Suprapubic skin (tissue), 4 donors: ENCODE data around the gene CES1. TPM values are rescaled to one million over a fixed set of nuclear protein-coding genes. Genes with fewer than 3 reads are reported as not detected.
"Not testable (repeated sequence)": the region's sequence is repeated elsewhere in the genome, so short reads cannot be mapped to it uniquely, and the experiment has no call there.

Source experiments
- DNase-seq, 2 donors: peaks; one replicate each; pipeline ENCODE4 v3.0.0-alpha.2; 2019; ENCODE audit warnings: low spot score in 2 of 2
- H3K27ac ChIP-seq: fragments of 200-600 bp; sonication (generic); one replicate; pipeline ENCODE4 v1.5.1; 2019
- H3K27me3 ChIP-seq: fragments of 200-600 bp; sonication (generic); one replicate; pipeline ENCODE4 v1.5.1; 2019
- H3K36me3 ChIP-seq: fragments of 200-600 bp; sonication (generic); one replicate; pipeline ENCODE4 v1.5.1; 2019
- H3K4me1 ChIP-seq: fragments of 200-600 bp; sonication (generic); one replicate; pipeline ENCODE4 v1.5.1; 2019
- H3K4me3 ChIP-seq: fragments of 200-600 bp; sonication (generic); one replicate; pipeline ENCODE4 v1.5.1; 2019; ENCODE audit warnings: mild to moderate bottlenecking
- H3K9me3 ChIP-seq: fragments of 200-600 bp; sonication (generic); one replicate; pipeline ENCODE4 v1.5.1; 2019
- CTCF ChIP-seq, 2 donors: fragments of 200-600 bp in 1 of 2; fragments of 450-650 bp in 1 of 2; sonication (generic) in 1 of 2; IDR thresholded peaks; one replicate each; pipeline ENCODE4 v1.5.1; 2016 to 2019; ENCODE audit warnings: antibody characterized with exemption in 2 of 2, mild to moderate bottlenecking in 1 of 2, moderate library complexity in 1 of 2
- EP300 ChIP-seq: sonication (generic); formaldehyde crosslinking; IDR thresholded peaks from one replicate; pipeline ENCODE4 v1.6.1; 2017; ENCODE audit warnings: antibody characterized with exemption
- POLR2A ChIP-seq, 2 donors: fragments of 450-650 bp; IDR thresholded peaks; one replicate each; pipeline ENCODE4 v1.6.1; 2017; ENCODE audit warnings: antibody characterized with exemption in 2 of 2, mild to moderate bottlenecking in 2 of 2, moderate library complexity in 2 of 2
- POLR2AphosphoS5 ChIP-seq, 3 donors: sonication (generic); formaldehyde crosslinking; IDR thresholded peaks; one replicate each; pipeline ENCODE4 v1.6.1; 2017; ENCODE audit warnings: antibody characterized with exemption in 3 of 3
- WGBS: methylation state at CpG from one replicate; pipeline ENCODE4 v1.1.5; 2018; 5-methylcytosine and 5-hydroxymethylcytosine counted together
- total RNA-seq, 4 donors: library from RNA; depleted of rRNA; stranded (reverse); fragments of >200 nt; gene quantifications; one replicate each; pipeline ENCODE4 v1.1.0, GENCODE V29; 2016

CES1 gene
- total RNA-seq, 4 donors from 2014 or later: 3.0 to 6.0 (median 3.5) TPM

GRCh38 chr16:55815320-55815719 is 17.6 kb downstream of the CES1 start:
- DNase-seq: peak; percentile 19 to 28
- Histone ChIP-seq H3K4me1 (no peaks in the 10 kb centered on the region), H3K27ac (no peak overlapping the region), H3K27me3 (peaks cover 12% of the 10 kb centered on the region), H3K36me3 (no peaks in the 10 kb centered on the region), H3K4me3 (no peak overlapping the region), H3K9me3 (no peaks in the 10 kb centered on the region)
- 76% methylated on average over 4 of the region's 4 CpGs for WGBS
- TF ChIP-seq CTCF (IDR thresholded peaks at IDR 0.05) (no peak), POLR2AphosphoS5 (IDR thresholded peaks at IDR 0.05) (no peak), EP300 (no peak), POLR2A (IDR thresholded peaks at IDR 0.05) (no peak)

GRCh38 chr16:55814174-55814573 is 18.7 kb downstream of the CES1 start:
- WGBS: 81% methylated on average over 2 of the region's 2 CpGs
- not testable (repeated sequence) for H3K27ac ChIP-seq, DNase-seq, H3K9me3 ChIP-seq, H3K4me1 ChIP-seq, H3K36me3 ChIP-seq, H3K4me3 ChIP-seq
- H3K27me3 ChIP-seq: peaks cover 12% of the 10 kb centered on the region

- H3K27ac ChIP-seq, H3K4me1 ChIP-seq, H3K36me3 ChIP-seq, H3K9me3 ChIP-seq, H3K4me3 ChIP-seq: not testable (repeated sequence)
- H3K27me3 ChIP-seq: peaks cover 12% of the 10 kb centered on the region
- peak; percentile 14 to 18 for DNase-seq
- 82% methylated on average over 7 of the region's 9 CpGs for WGBS
Observed at GRCh38 chr16:55813730-55814129, 19.2 kb downstream of the CES1 start.

GRCh38 chr16:55812951-55813350 is 19.9 kb downstream of the CES1 start:
- TF ChIP-seq CTCF (IDR thresholded peaks at IDR 0.05) (no peak), POLR2A (IDR thresholded peaks at IDR 0.05) (no peak), EP300 (no peak), POLR2AphosphoS5 (IDR thresholded peaks at IDR 0.05) (no peak)
- H3K27ac ChIP-seq: no peak overlapping the region
- peaks cover 12% of the 10 kb centered on the region for H3K27me3 ChIP-seq
- peak in 1 of 2 donors; percentile 8 for DNase-seq
- no peaks in the 10 kb centered on the region for H3K36me3 ChIP-seq
- H3K4me3 ChIP-seq: no peak overlapping the region
- H3K9me3 ChIP-seq: no peaks in the 10 kb centered on the region
- no peaks in the 10 kb centered on the region for H3K4me1 ChIP-seq
- WGBS: 81% methylated on average over 2 of the region's 2 CpGs

GRCh38 chr16:55811811-55812210 is 21.1 kb downstream of the CES1 start:
- H3K4me1 ChIP-seq: no peaks in the 10 kb centered on the region
- H3K27me3 ChIP-seq: peaks cover 4% of the 10 kb centered on the region
- TF ChIP-seq CTCF (IDR thresholded peaks at IDR 0.05) (no peak), POLR2AphosphoS5 (IDR thresholded peaks at IDR 0.05) (no peak), EP300 (no peak), POLR2A (IDR thresholded peaks at IDR 0.05) (no peak)
- DNase-seq: no peak
- H3K36me3 ChIP-seq: no peaks in the 10 kb centered on the region
- WGBS: 73% methylated on average over 4 of the region's 4 CpGs
- H3K9me3 ChIP-seq: no peaks in the 10 kb centered on the region
- no peak overlapping the region for H3K27ac ChIP-seq
- H3K4me3 ChIP-seq: no peak overlapping the region

- no peaks in the 10 kb centered on the region for H3K36me3 ChIP-seq
- no peaks in the 10 kb centered on the region for H3K4me1 ChIP-seq
- no peaks in the 10 kb centered on the region for H3K9me3 ChIP-seq
- WGBS: 87% methylated on average over 8 of the region's 8 CpGs
- DNase-seq: peak in 1 of 2 donors; percentile 17
- H3K4me3 ChIP-seq: no peak overlapping the region
- no peak for TF ChIP-seq POLR2AphosphoS5 (IDR thresholded peaks at IDR 0.05)
- no peak overlapping the region for H3K27ac ChIP-seq
- peaks cover 3% of the 10 kb centered on the region for H3K27me3 ChIP-seq
Observed at GRCh38 chr16:55810451-55810961, 22.4 kb downstream of the CES1 start.

GRCh38 chr16:55809851-55810250 is 23.0 kb downstream of the CES1 start:
- H3K9me3 ChIP-seq: no peaks in the 10 kb centered on the region
- TF ChIP-seq POLR2AphosphoS5 (IDR thresholded peaks at IDR 0.05): no peak
- no peak for TF ChIP-seq EP300
- no peak for TF ChIP-seq POLR2A (IDR thresholded peaks at IDR 0.05)
- no peak for TF ChIP-seq CTCF (IDR thresholded peaks at IDR 0.05)
- no peaks in the 10 kb centered on the region for H3K4me1 ChIP-seq
- 90% methylated on average over 4 of the region's 4 CpGs for WGBS
- no peak overlapping the region for H3K27ac ChIP-seq
- H3K36me3 ChIP-seq: no peaks in the 10 kb centered on the region
- DNase-seq: peak in 1 of 2 donors; percentile 7
- no peak overlapping the region for H3K4me3 ChIP-seq
- peaks cover 3% of the 10 kb centered on the region for H3K27me3 ChIP-seq
